HG02970 (cell line): ENCODE results near the gene KYNU.
"Not testable (repeated sequence)": the region's sequence is repeated elsewhere in the genome, so short reads cannot be mapped to it uniquely, and the experiment has no call there.

Experiments
- ATAC-seq: cut with Tn5 transposase; IDR thresholded peaks from one replicate; pipeline ENCODE4 v1.9.1; 2021; ENCODE audit warnings: mild to moderate bottlenecking, moderate library complexity, moderate number of reproducible peaks; ENCODE audit not compliant: unreplicated experiment, low FRiP score

The KYNU gene

DNA sequence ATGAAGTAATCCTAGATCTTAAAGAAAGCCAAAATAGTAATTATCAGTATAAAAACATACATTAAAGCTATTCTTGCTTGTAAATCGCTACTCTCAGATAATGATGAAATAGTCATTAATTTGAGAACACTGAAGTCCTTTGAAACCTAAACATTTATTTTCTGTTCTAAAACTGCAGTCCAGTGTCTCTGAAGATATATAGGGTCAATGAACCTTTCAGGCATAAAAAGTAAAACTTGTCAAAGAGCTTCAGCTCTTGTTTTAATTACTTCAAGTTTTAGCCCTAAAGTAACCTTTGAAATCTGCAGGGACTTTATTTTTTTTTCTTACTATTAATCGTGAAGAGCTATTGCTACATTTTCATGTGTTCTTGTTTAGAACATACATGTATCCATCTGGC is 116.3 kb downstream of the KYNU start:
- no peak for ATAC-seq

- no peak for ATAC-seq
Observed at GRCh38 chr2:142994665-142995064, 117.2 kb downstream of the KYNU start.

DNA sequence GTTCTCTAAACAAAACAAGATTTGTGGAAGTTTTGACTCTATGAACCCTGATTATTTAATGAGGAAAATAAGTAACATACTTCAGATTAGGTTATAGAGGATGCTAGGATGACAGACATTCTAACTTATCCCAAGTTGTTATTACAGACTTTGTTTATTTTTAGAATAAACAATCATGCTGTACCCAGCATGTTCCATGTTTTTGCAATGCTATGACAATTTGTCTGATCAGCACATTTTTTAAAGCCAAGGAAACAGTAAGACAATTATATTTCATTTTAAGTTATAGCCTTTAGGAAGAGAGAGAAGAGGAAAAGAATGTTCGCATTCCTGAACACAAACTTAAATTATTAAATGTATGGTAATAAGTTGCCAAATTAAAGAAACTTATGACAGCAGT is 119.8 kb downstream of the KYNU start:
- no peak for ATAC-seq

GRCh38 chr2:143000599-143000998 is 123.1 kb downstream of the KYNU start:
- no peak for ATAC-seq

- ATAC-seq = no peak
Observed at GRCh38 chr2:143001501-143001900, 124.0 kb downstream of the KYNU start.

DNA sequence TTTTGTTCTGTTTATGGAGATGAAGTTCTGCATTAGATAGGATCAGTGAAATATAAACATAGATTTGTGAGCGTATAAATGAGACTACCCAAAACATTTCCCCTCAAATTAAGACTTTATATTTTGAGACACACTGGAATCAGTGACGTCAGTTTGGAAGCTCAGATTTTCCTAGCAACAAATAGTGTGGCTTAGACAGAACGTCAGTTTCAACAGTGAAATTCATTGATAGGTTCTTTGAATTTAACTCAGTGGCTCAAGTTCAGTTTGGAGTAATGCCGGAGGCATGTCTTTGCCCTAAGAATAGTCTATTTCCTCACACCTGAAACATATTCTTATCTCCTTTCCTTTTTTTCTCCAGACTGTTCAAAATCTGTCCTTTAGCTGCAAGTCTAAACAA is 138.2 kb downstream of the KYNU start:
- ATAC-seq = no peak

DNA sequence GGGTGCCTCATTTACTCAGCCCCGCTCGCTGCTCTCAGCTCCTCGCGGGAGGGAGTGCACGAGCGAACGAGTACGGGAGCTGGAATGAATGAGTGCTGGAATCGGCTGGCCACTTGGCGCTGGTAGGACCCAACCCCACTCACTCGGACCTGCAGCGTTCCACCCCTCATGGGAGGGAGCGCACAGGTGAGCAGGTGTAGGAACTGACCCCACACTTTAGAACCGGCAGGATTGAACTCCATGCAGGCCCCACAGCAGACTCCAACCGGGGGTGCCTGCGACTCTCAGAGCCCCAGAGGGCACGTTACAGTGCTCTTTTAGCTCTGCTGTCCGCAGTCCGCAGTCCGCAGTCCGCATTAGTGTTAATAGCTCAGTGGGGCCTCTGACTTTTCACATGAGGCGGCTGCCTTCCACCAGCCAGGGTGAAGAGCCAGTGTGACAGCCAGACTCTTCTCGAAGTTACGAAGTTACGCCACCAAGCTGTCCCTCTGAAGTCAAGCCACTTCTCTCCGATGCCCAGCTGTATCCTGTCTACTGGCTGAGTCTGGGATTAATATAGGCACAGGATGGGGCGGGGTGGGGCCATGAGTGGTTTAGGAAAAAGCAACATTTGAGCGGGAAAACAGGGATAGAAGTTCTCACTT is 149.1 kb downstream of the KYNU start:
- ATAC-seq = no peak

- no peak for ATAC-seq
Observed at GRCh38 chr2:143029141-143029540, 151.7 kb downstream of the KYNU start.

- ATAC-seq = no peak
Observed at GRCh38 chr2:143030127-143030526, 152.7 kb downstream of the KYNU start.

DNA sequence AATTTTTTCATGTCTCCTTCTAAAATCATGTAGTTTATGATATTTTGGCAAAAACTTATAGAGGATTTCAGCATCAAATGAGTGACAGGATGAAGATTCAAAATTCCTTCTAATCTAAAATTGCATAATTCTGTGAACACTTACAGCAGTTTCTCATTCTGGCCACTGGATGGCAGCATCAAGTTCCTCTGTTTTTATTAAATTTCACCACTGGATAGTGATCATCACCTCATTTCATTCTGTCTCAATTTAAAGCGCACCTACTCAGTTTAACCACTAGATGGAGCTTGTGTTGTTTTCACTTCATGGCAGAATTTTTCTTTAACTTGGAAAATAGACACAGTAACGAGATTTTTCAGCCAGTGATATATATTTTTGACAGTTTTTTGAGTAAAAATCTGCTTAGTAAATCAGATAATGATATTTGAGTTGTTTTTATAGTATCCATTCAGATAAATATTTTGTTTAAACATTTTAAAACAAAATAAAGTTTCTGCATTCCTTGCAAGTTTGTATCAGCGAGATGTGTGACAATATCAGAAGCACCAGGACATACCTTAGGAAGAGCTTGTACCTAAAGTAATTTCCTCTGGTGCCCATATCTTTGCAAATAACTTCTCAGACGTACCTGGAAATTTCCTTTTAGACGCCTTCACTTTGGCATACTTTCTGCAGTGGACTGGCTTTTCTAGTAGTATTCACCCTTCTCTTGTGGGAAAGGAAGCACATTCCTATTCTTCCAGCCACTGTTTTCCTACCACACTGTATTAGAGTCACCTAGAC is 157.0 kb downstream of the KYNU start:
- peak; percentile 82 for ATAC-seq

DNA sequence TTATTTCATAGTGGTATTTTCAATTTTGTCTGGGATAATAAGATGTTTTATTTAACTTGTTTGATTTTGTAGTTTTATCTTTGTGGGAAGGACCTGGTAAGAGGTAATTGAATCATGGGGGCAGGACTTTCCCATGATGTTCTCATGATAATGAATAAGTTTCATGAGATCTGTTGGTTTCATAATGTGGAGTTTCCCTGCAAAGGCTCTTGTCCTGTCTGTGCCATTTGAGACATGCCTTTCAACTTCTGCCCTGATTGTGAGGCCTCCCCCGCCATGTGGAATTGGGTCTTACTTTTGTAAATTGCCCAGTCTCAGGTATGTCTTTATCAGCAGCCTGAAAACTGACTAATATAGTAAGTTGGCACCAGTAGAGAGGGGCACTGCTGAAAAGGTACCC is 174.0 kb downstream of the KYNU start:
- ATAC-seq = no peak

GRCh38 chr2:143053437-143053836 is 176.0 kb downstream of the KYNU start:
- ATAC-seq = not testable (repeated sequence)

- ATAC-seq = no peak
Observed at GRCh38 chr2:143056550-143056949, 179.1 kb downstream of the KYNU start.

DNA sequence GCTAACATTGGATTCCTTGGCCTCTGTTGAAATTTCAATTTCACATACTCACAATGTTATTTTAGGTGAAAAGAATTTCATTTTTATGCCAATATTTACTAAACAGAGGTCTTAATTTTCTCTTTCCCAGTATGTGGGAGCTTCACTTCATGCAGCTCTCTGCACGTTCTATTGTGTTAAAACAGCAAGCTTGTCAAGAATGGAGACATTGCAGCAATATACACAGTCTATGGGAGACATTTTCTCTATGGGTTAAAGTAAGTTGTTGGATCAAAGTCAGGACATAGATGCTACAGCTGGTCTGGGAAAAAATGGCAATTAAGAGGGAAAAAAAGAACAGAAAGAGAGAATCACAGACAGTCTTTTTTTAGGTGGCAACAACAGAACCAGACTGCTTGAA is 181.4 kb downstream of the KYNU start:
- ATAC-seq = no peak

DNA sequence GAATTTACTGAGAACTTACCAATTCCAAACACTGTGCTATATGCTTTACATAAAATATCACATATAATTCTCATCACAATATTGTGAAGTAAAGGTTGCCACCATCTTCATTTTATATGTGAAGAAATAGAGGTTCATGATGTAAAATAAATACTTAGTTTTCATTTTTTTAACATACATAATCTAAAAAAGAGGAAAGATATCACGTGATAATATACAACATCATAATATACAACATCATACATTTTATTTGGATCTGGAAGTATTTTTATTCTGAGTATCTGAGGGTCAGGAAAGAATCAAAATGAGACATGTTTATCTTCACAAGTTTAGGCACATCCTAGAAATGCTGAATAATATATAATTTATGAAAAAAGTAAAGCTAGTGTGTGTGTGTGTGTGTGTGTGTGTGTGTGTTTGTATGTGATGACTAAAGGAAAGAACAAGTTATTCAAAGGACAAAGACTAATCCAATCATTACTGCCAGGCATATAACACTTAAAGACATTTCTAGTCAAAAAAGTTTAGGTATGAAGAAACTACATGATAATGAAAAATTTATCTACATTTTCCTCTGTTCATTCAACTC is 186.2 kb downstream of the KYNU start:
- ATAC-seq = no peak

- ATAC-seq = no peak
Observed at GRCh38 chr2:143068094-143068493, 190.6 kb downstream of the KYNU start.

- no peak for ATAC-seq
Observed at GRCh38 chr2:143068509-143068908, 191.0 kb downstream of the KYNU start.

DNA sequence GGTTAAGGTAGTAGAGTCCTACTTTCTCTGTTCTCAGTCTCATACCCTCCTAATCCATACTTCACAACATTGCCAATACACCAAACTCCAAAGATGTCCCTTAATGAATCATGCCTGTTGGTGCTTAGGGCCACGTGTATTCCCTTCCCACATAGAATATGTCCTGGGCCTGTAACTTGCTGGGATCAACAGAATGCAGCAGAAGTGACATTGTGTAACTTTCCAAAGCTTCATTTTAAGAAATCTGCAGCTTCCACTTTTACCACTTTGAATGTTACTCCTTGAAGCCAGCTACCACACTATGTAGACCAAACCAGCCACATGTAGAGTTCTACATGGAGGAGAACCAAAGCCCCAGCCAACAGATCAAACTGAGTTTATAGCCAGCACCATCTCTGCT is 193.2 kb downstream of the KYNU start:
- ATAC-seq = no peak

- ATAC-seq = no peak
Observed at GRCh38 chr2:143071185-143071876, 193.9 kb downstream of the KYNU start.

DNA sequence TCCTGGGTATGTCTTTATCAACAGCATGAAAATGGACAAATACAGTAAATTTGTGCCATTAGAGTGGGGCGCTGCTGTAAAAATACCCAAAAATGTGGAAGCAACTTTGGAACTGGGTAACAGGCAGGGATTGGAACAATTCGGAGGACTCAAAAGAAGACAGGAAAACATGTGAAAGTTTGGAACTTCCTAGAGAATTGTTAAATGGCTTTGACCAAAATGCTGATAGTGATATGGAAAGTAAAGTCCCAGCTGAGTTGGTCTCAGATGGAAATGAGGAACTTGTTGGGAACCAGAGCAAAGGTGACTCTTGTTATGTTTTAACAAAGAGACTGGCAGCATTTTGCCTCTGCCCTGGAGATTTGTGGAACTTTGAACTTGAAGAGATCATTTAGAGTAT is 197.4 kb downstream of the KYNU start:
- not testable (repeated sequence) for ATAC-seq

DNA sequence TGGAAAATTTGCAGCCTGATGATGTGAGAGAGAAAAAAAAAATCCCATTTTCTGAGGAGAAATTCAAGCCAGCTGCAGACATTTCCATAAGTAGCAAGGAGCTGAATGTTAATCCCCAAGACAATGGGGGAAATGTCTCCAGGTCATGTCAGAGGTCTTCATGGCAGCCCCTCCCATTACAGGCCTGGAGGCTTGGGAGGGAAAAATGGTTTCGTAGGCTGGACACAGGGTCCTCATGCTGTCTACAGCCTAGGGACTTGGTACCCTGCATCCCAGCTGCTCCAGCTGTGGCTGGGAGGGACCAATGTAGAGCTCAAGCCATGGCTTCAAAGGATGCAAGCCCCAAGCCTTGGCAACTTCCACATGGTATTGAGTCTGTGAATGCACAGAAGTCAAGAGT is 198.2 kb downstream of the KYNU start:
- ATAC-seq = no peak
